ENCODE measurements around the gene PCSK1N.

GRCh38 chrX:48786341-48786800 lies 49.0 kb downstream of the PCSK1N start, which contains the start of gene GATA1:
- no peak for TF ChIP-seq SMC3 (IDR thresholded peaks at IDR 0.05; ENCODE audit: low read depth, low read length)
- no peak for TF ChIP-seq CTCF (IDR thresholded peaks at IDR 0.05)
- TF ChIP-seq USF1 (IDR thresholded peaks at IDR 0.05; ENCODE audit: borderline replicate concordance, low read depth), result no peak
- TF ChIP-seq RAD21 (IDR thresholded peaks at IDR 0.05; ENCODE audit: low read length), result no peak

Measured in SK-N-SH (cell line).